ENCODE data around the gene CPLX3.

CPLX3 gene

DNA sequence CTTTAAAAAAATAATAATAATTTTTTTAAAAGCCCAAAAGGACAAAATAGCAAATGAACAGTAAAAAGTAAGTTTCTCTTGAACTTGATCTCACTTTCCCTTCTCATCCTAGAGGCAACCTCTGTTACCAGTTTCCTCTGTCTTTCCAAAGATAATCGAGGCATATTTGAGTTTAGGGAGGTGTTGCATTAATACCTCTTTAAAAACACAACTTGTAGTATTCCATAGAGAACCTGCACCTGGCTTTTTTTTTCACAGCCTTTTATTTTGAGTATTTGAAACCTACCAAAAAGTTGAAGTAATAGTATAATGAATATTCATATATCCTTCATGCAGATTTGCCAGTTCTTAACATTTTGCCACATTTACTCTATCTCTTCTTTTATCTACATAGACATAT lies 35.4 kb upstream of the CPLX3 start:
- TF ChIP-seq, protein P1, sequence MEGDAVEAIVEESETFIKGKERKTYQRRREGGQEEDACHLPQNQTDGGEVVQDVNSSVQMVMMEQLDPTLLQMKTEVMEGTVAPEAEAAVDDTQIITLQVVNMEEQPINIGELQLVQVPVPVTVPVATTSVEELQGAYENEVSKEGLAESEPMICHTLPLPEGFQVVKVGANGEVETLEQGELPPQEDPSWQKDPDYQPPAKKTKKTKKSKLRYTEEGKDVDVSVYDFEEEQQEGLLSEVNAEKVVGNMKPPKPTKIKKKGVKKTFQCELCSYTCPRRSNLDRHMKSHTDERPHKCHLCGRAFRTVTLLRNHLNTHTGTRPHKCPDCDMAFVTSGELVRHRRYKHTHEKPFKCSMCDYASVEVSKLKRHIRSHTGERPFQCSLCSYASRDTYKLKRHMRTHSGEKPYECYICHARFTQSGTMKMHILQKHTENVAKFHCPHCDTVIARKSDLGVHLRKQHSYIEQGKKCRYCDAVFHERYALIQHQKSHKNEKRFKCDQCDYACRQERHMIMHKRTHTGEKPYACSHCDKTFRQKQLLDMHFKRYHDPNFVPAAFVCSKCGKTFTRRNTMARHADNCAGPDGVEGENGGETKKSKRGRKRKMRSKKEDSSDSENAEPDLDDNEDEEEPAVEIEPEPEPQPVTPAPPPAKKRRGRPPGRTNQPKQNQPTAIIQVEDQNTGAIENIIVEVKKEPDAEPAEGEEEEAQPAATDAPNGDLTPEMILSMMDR (IDR thresholded peaks at IDR 0.05), result no peak

DNA sequence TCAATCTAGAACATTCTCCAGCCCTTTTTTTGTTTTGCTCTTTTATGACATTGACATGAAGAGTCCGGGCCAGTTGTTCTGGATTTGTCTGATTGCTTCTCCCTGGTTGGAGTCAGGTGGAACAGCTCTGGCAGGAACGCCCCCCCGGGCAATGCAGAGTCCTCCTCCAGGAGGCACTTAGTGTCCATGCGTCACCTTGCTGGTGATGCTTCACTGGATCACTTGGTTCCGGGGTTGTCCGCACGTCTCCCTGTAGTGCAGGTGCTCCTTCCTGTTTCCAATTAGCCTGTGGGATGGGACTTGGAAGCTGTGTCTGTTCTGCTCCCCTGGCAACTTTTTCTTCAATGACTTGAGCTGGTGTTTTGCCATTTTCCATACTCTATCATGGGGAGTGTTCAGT lies 34.8 kb upstream of the CPLX3 start:
- TF ChIP-seq, protein P1 (IDR thresholded peaks at IDR 0.05), result no peak

DNA sequence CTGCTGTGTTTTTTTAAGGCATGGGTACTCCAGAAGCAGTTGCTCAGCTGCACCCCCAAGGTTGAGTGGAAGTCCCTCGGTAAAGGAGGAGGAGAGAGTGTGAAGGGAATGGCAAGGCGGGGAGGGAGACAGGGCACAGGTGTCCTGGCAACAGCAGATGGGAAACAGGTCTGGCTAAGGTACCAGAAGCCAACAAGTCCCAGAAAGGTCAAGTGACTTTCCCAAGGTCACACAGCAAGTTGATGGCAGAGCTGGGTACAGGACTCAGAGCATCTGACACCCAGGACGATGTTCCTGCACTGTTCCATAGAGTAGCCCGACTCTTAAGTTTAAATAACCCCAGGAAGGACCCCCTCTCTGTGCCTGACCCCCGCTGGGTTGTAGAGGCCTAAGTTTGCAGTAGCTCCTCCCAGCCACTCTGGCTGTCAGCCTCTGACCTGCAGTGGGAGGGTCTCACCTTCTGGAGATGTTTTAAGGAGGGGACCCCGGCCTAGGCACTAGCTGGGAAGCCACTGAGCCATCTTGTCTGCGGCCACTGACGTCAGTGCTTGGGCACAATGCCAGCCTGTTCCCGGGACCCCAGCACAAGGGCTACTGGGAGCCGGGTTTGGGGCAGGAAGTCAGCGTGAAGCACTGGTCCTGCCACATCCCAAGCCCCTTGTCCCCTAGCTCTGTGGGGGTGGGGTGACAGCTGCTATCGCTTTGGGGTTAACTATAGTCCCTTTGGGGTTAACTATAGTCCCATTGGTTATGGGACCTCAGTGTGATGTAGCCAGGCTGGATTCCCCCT lies 34.0 kb upstream of the CPLX3 start:
- TF ChIP-seq, protein P1 (IDR thresholded peaks at IDR 0.05), result no peak

DNA sequence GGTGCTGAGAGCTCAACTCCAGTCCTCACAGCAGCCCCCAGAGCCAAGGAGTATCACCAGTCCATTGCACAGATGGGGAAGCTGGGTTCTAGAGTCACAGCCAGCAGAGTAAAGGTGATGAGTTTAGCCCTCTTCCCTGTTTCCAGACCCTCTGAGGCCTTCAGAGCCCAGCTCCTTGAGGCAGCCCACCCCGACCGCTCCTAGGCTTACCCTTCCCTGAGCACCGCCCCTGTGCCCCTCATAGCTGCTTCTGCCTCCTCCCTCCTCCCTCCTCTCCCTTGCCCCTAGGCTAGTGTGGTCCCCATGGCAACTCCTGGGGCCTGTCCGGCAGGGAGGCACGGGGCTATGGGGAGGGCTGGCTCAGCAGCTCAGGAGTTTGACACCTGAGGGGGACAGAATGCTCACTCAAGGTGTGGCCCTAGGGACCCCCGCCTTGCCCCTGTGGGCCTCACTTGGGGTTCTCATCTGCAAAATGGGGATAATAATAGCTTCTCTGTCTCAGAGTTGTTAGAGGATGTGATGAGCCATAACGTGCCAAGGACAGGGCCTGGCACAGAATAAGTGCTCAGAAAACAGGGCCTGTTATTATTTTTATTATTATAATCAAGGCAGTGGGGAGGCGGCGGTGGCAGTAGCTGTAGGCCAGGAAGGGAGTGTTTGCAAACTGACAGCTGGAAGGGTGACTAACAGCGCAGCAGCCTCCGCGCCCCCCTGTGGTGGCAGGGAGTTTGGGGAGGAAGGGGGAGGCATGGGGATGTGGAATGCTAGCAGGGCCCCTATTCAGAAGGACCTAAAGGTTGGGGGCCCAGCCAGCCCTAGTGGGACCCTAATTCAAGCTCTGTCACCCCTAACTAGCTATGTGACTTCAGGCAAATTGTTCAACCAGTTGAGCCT lies 33.0 kb upstream of the CPLX3 start:
- TF ChIP-seq, protein P1 (IDR thresholded peaks at IDR 0.05), result no peak

DNA sequence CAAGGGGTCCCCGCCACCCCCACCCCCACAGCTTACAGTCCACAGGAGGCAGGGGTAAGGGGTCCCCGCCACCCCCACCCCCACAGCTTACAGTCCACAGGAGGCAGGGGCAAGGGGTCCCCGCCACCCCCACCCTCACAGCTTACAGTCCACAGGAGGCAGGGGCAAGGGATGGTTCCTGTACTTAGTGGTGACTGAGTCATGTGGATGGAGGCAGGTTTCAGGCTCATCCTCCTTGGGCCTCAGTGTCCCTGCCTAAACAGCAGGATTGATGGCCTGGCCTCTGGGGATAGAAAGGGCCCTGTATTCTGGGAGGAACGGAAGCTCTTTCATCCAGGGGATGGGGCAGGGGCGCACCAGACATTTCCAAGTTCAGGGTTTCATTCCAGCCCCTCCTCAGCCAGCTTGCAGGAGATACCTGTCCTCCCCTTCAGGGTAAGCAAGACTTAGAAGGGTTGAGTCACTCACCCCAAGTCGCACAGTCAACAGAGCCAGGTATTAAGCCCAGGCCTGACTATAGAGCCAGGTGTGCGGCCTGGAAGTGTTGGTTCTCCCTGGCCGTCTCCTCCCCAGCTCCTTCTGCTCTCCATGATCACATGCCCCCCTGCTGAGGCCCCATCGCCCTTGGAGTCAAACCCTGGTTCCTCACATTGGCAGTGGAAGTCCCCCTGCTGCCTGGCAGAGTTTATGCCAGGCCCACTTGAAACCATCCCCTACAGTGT lies 32.0 kb upstream of the CPLX3 start:
- TF ChIP-seq, protein P1 (IDR thresholded peaks at IDR 0.05), result no peak

DNA sequence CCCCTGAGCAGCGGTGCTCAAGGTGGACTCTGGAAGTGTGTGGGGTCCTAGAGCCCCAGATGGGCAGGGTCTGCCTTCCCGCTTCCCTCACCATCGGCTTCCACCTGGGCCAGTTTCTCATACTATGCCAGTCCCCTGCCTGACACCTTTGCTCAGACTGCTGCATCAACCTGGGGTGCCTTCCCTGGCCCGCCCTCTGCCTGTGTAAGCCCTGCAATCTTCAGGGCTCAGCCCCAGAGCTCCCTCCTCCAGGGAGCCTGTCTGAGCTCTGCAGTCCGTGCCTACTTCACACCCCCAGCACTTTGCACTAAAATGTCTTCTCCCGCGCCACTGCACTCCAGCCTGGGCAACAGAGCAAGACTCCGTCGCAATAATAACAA lies 31.5 kb upstream of the CPLX3 start:
- TF ChIP-seq, protein P1 (IDR thresholded peaks at IDR 0.05), result no peak

DNA sequence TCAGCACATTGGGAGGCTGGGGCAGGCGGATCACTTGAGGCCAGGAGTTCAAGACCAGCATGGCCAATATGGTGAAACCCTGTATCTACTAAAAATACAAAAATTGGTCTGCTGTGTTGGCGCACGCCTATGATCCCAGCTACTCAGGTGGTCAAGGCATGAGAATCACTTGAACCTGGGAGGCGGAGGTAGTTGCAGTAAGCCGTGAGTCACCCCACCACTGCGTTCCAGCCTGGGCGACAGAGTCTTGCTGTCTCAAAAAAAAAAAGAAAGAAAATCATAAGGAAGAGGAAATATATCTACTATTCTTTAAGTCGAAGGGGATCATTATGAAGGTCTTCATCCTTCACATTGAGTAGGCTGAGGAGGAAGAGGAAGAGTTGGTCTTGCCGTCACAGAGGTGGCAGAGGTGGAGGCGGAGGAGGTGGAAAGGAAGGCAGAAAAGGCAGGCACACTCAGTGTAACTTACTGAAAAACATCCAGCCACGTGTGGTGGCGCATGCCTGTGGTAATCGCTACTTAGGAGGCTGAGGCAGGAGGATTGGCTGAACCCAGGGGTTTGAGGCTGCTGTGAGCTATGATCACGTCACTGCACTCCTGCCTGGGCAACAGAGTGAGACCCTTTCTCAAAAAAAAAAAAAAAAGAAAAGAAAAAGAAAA lies 30.3 kb upstream of the CPLX3 start:
- TF ChIP-seq, protein P1 (IDR thresholded peaks at IDR 0.05), result no peak
